ENCODE results near the gene PHACTR1.
"Not testable (repeated sequence)": the region's sequence is repeated elsewhere in the genome, so short reads cannot be mapped to it uniquely, and the experiment has no call there.

PHACTR1 gene

DNA sequence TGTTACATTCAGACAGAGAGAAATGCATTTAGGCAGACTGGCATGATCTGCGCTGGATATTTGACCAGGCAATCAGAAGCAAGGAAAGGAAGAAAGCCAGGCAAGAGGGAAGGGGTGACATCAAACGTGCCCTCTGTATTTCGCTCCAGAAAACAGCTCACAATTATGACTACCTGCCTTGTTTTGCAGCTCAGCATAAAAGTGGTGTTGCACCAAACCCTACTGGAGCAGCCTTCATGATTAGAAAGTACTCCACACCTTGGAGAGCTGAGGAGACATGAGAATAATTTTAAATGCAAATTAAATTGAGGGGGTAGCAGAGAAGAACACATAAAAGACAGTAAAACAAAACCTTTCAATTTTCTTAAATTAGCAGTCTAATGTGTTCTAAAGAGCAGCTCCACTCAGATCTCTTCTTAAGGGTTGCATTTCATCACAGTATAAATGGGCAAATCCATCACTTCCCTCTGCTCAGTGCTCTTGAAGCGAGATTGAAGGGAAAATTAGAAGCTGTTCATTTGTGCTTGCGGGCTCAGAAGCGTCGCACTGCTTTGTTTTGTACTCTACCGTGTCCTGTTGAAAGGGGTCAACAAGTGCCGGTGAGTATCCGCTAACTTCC is at the start of gene PHACTR1:
Gene PHACTR1, plus strand, starts transcription at position 470 of the 619 bp plus-strand sequence.
- DNase-seq (ENCODE audit: low read depth): no peak

DNA sequence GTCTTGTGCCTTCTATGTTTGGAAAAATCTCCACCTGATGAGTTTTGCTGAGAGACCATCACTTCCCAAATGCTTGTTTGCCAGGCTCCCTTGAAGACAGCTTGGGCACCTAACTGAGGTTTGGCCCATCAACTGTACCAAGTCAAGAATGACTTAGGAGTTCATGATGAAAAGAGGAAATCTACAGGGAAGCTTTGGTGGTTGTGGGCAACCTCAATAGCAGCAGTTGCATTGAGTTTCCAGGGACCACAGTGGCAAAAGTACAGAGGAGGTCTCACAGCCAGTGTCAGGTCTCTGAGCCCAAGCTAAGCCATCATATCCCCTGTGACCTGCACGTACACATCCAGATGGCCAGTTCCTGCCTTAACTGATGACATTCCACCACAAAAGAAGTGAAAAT is 49.7 kb upstream of the PHACTR1 start:
- DNase-seq (ENCODE audit: low read depth): no peak

DNA sequence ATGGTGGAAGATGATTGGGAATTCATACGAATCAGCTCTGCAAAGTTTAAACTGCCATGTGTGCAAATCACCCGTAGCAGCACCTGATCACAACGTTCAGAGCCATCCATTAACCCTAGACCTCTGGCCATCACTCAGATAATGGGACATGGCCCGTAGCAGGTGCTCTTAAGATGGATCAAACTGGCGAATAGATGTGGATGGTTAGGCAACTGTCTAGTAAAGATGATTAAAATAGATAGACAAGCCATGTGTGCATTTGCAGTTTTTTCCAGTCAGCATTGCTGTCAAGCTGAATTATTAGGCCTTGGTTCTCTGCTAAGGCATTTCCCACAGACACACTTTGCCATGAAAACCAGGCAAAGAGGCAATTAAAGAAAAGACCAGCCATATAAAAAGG is 40.6 kb upstream of the PHACTR1 start:
- DNase-seq (ENCODE audit: low read depth): no peak

DNA sequence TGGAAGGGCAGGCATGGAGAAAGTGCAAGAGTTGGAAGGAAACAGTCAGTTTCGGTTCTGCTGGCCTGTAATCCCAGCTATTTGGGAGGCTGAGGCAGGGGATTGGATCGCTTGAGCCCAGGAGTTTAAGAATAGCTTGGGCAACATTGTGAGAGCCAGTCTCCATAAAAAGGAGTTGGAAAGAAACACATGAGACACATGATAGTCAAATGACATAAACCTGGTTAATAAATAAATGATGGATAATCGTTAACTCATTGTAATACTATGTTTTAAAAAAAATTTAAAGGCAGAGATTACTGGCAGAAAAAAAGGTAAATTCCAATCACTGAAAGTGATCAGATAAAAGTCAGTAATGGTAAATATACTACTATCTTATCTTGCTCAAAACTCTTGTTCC is 37.2 kb upstream of the PHACTR1 start:
- DNase-seq (ENCODE audit: low read depth): no peak

DNA sequence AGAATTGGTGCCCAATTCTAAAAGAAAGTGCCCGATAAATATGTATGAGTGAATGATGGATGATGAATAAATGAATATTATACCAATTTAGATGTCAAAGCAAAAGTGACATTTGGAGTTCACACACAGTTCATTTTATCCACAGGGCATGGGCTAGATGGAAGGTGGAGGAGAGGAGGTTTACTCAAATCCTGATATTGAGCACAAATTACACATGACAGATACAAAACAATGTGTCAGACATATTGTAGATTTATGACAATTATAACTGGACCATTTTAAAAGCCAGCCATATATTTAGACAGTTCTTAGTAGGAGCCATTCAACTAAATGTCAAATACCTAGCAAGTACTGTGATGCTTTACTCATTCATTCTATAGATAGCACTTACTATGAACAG is 23.4 kb upstream of the PHACTR1 start:
- no peak for DNase-seq (ENCODE audit: low read depth)

DNA sequence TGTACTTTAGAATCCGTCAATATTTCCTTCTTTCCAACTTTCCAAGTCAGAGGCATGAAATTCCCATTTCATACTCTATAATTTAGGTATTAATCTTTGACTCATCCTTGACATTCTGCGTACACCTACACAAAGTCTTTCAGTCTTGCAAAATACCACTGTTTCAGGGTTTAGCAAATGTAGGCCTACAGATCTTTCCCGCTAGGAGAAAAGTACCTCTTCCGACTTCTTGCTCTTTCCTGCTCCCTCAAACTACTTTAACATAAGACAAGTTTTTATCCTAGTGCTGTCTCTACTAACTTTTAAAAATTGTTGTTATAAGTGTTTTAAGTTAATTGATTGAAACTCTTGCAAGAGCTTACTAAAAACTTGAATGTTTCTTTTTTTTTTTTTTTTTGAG is 18.3 kb upstream of the PHACTR1 start:
- no peak for DNase-seq (ENCODE audit: low read depth)

DNA sequence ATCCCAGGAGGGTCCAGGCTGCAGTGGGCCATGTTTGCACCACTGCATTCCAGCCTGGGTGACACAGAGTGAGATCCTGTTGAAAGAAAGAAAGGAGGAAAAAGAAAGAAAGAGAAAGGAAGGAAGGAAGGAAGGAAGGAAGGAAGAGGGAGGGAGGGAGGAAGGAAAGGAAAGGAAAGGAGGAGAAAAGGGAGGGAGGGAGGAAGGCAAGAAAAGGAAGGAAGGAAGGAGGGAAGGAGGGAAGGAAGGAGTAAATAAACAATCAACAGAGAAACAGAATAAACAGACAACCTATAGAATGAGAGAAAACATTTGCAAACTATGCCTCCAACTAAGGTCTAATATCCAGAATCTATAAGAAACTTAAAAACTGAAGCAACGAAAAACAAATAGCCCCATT is 11.6 kb upstream of the PHACTR1 start:
- DNase-seq (ENCODE audit: low read depth): no peak

DNA sequence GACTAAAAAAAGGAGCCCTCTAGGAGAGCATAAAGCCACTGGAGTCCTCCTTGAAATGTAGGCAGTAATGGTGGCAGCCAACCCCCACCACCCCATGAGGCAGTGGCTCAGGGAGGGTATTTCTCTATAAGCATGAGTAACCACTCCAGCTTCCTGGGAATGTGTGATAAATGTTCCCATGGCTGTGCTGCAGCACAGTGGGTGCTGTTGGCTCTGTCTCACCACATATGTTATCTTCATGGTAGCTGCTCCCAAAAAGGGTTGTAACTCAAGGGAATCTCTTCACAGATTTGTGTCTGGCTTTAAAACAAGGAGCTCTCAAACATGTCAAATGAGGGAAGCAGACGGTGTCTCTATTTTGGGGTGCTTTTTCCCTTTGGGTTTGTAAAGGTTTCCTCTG is 7.5 kb upstream of the PHACTR1 start:
- no peak for DNase-seq (ENCODE audit: low read depth)

DNA sequence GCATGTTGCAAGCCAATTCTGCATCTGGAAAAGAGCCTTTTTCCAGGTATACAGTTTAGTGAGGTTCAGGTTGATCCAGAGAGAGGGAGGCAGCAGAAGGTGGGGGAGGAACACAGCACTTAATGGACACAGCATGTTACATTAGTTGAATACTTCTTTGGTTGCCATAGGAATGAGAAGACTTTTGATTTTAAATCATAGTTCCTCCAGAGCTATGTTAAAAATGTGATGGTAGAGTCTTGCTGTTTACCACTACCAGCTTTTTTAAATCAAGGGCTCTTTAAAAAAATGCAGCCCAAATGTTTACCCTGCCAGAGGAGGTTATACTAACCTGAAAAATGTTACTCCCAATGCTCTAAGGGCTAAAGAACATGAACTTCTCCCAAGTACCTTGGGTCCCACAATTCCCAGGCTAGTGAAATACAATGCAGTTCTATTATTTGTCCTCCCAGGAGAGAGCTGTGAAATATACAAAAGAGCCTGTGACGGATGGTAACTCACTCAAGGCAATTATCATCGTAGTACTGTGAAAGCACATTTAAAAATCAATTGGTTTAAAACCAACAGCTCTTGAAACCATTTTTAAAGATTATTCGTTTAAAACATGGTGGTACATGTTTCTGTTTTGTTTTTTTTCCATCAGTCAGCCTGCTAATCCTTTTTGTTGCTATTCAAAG is 6.9 kb upstream of the PHACTR1 start:
- DNase-seq (ENCODE audit: low read depth): no peak

DNA sequence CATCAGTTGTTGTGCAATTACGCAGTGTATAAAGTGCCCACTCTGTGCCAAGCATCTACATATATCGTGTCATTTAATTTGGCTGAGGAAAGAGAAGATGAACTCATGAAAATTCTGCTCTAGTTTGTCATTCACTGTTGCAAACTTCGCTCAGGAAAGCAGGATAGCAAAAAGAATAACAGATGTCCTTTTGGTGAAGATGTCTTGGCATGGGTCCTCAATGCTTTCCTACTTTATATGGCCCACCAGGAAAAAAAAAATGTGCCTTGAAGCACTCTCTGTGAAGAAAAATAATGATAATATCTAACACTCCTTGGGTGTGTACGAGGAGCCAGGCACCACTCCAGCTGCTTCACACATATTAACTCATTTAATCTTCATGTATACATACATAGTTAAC is 5.6 kb upstream of the PHACTR1 start:
- no peak for DNase-seq (ENCODE audit: low read depth)

DNA sequence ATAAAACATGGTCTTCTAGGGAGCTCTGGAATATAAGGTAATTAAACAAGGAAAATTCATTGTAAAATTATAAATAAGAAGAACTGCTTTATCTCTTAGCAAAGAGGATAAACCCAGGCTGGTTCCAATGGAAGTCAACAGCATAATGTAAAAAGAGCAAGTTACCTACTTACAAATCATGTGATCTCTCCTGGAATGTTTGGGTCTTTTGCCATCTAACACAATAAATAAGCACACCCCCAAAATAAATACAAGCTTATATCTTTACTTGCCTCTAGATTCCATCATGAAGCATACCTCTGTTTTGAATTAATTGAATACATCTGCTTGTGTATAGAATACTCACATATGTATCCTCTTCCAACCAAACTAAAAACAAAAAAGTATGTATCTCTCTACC is 2.5 kb upstream of the PHACTR1 start:
- no peak for DNase-seq (ENCODE audit: low read depth)

DNA sequence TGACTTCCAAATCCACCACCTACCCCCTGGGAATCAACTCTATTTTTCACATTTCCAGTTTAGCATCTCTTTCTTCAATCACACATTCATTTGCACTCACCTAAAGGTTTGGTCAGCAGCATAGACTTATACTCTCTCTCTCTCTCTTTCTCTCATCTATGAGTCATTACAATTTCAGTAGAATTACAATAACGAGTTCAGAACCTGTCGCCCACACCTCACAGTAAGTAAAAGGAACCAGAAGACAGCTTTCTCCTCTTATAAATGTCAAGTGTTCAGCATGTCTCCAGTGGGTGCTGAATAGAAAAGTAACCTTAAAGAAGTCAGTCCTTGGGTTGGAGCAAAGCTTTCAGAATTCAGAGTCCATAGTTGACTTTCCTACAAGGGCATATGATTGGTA is 1.1 kb upstream of the PHACTR1 start:
- DNase-seq (ENCODE audit: low read depth): no peak

DNA sequence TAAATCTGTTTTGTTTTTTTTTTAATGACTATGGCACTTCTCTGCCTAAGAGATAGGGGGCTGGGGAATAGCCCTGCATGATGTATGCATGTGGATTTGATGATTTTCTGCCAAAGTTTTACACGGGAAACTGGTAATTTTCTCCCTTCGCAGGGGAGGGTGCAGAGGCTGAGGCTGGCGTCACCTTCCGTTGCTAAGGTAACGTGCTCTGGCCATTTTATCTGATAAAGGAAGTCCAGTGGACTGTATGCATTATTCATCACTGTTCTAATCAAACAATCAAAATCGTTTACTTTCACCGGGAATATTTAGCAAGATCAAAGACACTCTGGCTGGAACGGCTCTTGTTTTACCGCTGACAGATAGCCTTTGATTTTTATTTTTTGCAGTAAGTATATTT is 789 bp downstream of the PHACTR1 start:
- no peak for DNase-seq (ENCODE audit: low read depth)

DNA sequence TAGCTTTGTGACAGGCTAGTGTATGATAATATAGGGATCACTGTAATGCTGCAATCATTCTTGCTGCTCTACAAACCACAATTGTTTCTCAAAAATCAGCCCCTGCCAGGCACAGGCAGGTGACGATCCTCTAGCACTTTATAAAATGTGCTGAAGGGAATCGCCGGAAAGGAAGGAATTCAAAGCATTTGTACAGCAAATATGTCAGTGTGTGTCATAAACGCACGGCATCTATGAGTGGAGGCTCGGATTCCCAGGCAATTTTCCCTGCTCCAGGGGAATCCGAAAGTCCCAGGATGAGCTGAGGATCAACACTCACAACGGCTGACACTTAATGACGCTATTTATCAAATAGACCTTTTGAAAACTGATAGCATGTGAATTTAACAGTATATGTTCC is 1.4 kb downstream of the PHACTR1 start:
- no peak for DNase-seq (ENCODE audit: low read depth)

DNA sequence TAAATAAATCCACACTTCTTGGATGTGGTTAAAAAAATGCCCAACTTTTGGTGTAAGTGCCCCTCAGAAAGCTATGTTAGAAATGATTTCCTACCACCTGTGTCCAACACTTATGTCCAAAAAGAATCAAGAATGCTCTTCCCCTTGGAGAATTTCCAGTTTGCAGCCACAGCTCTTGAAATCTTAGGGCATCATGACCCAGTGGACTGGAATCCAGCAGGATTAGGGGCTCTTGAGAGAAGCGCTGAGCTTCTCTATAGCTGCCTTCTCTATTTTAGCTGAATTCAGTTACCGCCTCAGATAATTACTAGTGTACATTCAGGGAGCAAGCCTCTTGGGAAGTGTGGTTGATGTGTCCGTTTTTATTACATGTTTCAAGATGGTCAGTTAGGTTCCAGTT is 2.5 kb downstream of the PHACTR1 start:
- no peak for DNase-seq (ENCODE audit: low read depth)

DNA sequence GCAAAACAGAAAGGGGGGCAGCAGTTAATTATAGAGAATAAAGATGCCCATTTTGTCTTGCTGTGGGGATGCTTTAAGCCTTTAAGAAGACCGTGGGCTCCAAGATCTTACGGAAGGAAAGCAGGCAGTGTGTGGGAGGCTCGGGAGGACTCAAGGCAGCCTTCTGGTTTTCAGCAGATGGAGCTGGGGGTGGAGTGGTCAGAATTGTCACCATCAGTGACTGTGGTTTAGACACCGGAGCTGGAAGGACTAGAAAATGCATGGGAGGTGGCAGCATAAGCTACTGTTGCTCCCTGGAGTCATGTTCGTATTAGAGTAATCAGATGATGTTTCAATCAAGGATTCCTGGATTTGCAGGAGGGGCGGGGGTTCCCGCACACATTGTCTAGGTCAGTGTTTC is 3.7 kb downstream of the PHACTR1 start:
- no peak for DNase-seq (ENCODE audit: low read depth)

DNA sequence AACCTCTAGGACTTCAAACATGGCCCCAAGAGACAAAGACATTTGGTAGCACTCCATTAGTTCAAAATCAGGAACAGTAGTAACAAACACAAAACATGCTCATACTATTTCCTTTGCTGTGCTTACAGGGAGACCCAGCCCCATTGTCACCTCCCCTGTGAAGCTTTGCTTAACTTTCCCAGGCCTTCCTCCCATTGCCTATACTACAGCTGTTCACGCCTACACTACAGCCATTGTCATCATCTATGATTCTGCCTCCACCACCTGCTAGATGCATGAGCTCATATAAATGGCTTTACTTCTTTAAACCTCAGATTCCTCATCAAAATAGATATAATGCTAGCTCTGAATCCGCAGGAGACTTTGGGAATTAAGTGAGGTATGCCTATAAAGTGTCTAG is 8.7 kb downstream of the PHACTR1 start:
- no peak for DNase-seq (ENCODE audit: low read depth)

DNA sequence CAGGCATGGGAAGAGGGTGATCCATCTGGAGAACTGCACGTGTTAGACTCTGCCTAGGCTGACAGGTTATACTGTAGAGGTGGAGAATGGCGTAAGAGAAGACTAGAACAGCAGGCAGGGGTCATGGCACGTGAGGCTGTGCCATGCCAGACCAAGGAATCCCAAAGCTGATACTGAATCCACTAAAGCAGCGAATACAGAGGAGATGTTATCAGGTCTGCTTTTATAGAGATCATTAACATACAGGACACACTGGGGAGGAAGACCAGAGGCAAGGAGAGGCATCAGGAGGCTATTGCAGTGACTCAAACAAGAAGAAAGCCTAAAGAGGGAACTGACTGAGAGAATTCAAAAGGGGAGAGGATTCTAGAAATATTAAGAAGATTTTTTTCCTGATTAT is 12.9 kb downstream of the PHACTR1 start:
- DNase-seq (ENCODE audit: low read depth): no peak

DNA sequence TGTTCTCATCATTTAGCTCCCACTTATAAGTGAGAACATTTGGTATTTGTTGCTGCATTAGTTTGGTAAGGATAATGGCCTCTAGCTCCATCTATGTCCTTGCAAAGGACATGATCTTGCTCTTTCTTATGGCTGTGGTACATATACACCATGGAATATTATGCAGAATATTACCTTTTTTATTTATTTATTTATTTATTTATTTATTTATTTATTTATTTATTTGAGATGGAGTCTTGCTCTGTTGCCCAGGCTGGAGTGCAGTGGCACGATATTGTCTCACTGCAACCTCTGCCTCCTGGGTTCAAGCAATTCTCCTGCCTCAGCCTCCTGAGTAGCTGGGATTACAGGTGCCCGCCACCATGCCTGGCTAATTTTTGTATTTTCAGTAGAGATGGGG is 14.2 kb downstream of the PHACTR1 start:
- DNase-seq (ENCODE audit: low read depth): not testable (repeated sequence)

DNA sequence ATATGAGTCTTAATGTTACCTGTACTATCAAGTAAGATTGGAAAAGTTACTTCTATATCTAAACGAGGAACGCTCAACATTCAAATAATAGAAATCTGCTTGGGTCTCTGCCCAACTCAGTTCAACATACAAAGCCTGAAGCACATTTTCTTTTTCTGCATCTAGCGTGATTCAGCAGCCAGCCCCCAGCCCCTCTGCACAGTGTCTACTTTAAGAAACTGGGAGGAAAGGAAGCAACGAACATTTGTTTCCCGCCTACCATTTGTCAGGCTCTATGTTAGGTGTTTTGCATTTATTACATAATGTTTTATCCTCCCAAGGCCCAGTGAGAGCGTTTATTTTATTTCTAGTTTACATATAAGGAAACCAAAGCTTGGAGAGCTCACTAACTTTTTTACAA is 17.3 kb downstream of the PHACTR1 start:
- no peak for DNase-seq (ENCODE audit: low read depth)

DNA sequence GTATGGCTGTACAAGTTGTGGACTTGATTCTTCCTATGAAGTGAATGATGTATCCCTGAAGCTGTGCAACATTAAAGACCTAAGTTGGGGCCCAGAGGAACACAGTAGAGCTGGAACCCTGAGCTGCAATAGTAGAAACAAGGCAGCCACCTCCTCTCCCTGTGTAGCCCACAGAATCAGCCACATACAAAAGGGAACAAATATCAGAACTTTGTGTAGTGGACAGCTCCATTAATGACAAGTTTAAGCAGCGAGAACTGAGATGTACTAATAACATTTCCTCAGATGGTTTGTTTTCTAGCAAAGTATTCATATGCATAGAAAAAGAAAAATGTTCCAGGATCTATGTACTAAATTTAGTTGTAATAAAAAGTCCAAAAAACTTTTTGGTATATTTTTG is 19.2 kb downstream of the PHACTR1 start:
- no peak for DNase-seq (ENCODE audit: low read depth)

DNA sequence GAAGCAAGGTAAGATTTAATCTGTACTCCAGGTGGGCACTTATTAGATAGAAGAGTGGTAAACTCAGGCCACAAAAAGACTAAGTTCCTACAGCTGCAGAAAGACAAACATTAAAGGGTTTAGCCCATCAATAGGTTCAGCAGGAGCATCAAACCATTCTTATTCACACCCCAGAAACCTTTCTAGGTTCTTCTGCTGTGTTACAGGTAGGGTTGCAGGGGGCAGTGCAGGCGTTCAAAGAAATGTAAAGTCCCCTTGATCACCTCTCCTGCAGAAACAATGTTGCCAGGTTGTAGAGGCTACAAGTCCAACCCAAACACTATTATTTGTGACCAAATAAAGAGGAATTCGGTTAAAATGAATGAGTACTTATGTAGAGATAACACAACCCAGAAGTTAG is 31.8 kb downstream of the PHACTR1 start:
- no peak for DNase-seq (ENCODE audit: low read depth)

DNA sequence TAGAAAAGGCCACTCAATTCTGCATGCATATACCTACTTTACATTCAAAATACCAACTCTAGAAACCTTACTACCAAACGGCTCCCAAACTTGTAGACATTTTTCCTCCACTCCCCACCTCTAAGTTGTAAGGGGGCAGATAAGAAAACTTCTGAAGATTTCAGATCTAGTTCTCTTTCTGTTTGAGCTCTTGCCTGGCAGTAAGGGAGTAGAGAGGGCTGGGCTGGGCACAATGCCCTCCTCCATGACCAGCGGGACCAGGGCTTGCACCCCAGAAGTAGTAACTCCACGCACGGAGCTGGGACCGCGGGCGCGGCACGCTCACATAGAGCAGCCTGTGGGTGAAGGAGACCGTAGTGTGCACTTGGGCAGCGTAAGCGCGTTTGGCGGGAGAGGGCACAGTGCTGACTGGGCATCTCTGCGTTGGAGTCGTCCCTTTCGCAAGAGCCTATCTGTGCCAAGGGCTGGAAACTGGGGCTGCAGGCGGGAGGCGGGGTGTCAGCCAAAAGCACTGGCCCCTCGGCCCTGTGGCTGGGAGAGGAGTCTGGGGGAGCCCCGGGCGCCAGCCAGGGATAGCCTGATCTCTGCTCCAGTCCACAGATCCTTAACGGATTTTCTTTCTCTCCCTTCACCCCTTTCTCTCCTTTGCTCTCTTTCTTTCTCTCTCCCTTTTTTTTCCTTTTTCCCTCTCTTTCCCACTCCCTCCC is 32.4 kb downstream of the PHACTR1 start:
- no peak for DNase-seq (ENCODE audit: low read depth)
